Measurements from ENCODE around the gene MPST.
A peak's percentile ranks its signal among the peaks of the same experiment; 100 is the strongest.

DNA sequence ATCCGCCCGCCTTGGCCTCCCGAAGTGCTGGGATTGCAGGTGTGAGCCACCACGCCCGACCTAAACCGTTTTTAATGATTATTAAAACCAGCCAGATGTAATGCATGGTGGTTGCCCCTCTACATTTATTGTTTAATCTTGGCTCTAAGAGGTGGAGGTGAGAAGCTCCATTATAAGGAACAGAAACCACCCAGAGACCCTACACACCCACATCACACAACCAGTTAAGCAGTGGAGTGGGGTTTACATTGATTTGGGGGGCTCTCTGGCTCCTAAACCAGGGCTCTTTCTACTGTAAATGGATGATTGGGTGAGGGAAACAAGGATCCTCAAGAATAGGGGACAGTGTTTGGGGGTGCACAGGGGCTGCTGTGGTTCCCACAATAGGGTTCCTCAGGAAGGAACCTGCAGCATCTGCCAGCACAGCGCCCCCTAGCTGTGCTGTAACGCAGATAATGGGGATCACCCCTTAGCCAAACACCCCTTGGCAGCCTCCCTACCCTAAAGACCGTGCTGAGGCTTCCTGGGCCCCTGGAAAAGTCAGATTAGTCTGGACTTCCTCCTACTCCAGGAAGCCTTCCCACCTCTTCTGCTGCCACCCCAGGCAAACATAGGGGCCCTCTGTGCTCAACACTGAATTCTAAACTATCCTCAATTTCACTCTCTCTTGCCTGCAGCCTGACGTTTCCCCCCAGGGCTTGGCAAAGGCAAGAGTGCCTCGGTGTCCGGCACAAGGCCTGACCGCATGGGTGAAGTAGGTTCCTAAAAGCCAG, 2.4 kb downstream of the MPST start:
- TF ChIP-seq, protein P1, sequence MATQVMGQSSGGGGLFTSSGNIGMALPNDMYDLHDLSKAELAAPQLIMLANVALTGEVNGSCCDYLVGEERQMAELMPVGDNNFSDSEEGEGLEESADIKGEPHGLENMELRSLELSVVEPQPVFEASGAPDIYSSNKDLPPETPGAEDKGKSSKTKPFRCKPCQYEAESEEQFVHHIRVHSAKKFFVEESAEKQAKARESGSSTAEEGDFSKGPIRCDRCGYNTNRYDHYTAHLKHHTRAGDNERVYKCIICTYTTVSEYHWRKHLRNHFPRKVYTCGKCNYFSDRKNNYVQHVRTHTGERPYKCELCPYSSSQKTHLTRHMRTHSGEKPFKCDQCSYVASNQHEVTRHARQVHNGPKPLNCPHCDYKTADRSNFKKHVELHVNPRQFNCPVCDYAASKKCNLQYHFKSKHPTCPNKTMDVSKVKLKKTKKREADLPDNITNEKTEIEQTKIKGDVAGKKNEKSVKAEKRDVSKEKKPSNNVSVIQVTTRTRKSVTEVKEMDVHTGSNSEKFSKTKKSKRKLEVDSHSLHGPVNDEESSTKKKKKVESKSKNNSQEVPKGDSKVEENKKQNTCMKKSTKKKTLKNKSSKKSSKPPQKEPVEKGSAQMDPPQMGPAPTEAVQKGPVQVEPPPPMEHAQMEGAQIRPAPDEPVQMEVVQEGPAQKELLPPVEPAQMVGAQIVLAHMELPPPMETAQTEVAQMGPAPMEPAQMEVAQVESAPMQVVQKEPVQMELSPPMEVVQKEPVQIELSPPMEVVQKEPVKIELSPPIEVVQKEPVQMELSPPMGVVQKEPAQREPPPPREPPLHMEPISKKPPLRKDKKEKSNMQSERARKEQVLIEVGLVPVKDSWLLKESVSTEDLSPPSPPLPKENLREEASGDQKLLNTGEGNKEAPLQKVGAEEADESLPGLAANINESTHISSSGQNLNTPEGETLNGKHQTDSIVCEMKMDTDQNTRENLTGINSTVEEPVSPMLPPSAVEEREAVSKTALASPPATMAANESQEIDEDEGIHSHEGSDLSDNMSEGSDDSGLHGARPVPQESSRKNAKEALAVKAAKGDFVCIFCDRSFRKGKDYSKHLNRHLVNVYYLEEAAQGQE (IDR thresholded peaks at IDR 0.05; ENCODE audit: borderline replicate concordance), result no peak
- TF ChIP-seq MXI1 (conservative IDR thresholded peaks at IDR 0.05; ENCODE audit: poor library complexity, severe bottlenecking) (no peak), EP300 (conservative IDR thresholded peaks at IDR 0.05; ENCODE audit: poor library complexity, severe bottlenecking) (no peak), POLR2AphosphoS5 (IDR thresholded peaks at IDR 0.05) (no peak), EZH2 (IDR thresholded peaks at IDR 0.05; ENCODE audit: borderline replicate concordance, insufficient read depth, low read length, poor library complexity, severe bottlenecking) (no peak), SMC3 (conservative IDR thresholded peaks at IDR 0.05; ENCODE audit: poor library complexity) (no peak), TAF1 (IDR thresholded peaks at IDR 0.05; ENCODE audit: low read depth) (no peak)
- TF ChIP-seq, protein P2, sequence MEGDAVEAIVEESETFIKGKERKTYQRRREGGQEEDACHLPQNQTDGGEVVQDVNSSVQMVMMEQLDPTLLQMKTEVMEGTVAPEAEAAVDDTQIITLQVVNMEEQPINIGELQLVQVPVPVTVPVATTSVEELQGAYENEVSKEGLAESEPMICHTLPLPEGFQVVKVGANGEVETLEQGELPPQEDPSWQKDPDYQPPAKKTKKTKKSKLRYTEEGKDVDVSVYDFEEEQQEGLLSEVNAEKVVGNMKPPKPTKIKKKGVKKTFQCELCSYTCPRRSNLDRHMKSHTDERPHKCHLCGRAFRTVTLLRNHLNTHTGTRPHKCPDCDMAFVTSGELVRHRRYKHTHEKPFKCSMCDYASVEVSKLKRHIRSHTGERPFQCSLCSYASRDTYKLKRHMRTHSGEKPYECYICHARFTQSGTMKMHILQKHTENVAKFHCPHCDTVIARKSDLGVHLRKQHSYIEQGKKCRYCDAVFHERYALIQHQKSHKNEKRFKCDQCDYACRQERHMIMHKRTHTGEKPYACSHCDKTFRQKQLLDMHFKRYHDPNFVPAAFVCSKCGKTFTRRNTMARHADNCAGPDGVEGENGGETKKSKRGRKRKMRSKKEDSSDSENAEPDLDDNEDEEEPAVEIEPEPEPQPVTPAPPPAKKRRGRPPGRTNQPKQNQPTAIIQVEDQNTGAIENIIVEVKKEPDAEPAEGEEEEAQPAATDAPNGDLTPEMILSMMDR (IDR thresholded peaks at IDR 0.05; ENCODE audit: poor library complexity, severe bottlenecking), result peak; percentile 53
